Breast epithelium (tissue), 4 donors: ENCODE measurements around the gene SIGLEC9. TPM values are rescaled to one million over a fixed set of nuclear protein-coding genes. Genes with fewer than 3 reads are reported as not detected.
A peak's percentile ranks its signal among the peaks of the same experiment; 100 is the strongest.
"Not testable (repeated sequence)": the region's sequence is repeated elsewhere in the genome, so short reads cannot be mapped to it uniquely, and the experiment has no call there.

Experiments used
- DNase-seq, 2 donors: peaks; one replicate each; pipeline ENCODE4 v3.0.0-alpha.2; 2019; ENCODE audit warnings: low spot score in 2 of 2
- H3K27ac ChIP-seq, 2 donors: fragments of 200-600 bp; sonication (generic) in 1 of 2; one replicate each; pipeline ENCODE4 v1.5.1; 2016 to 2019; ENCODE audit warnings: mild to moderate bottlenecking in 1 of 2
- H3K27me3 ChIP-seq, 2 donors: fragments of 200-600 bp; sonication (generic) in 1 of 2; one replicate each; pipeline versions ENCODE4 v1.5.1 to v1.6.0; 2017 to 2019; ENCODE audit warnings: control low read depth in 1 of 2, mild to moderate bottlenecking in 1 of 2
- H3K36me3 ChIP-seq: fragments of 200-600 bp; one replicate; pipeline ENCODE4 v1.5.1; 2019
- H3K4me1 ChIP-seq, 2 donors: fragments of 200-600 bp; sonication (generic); one replicate each; pipeline ENCODE4 v1.5.1; 2016 to 2019; ENCODE audit warnings: control low read depth in 1 of 2
- H3K4me3 ChIP-seq, 3 donors: fragments of 200-600 bp; sonication (generic); 1 replicate in 2 of 3; 2 replicates in 1 of 3; pipeline ENCODE4 v1.5.1; 2016 to 2019; ENCODE audit warnings: mild to moderate bottlenecking in 3 of 3, moderate library complexity in 2 of 3
- H3K9me3 ChIP-seq, 2 donors: fragments of 200-600 bp; sonication (generic) in 1 of 2; one replicate each; pipeline ENCODE4 v1.5.1; 2016 to 2019; ENCODE audit warnings: control low read depth in 1 of 2
- CTCF ChIP-seq, 3 donors: fragments of 450-650 bp; IDR thresholded peaks; one replicate each; pipeline ENCODE4 v1.5.1; 2016 to 2017; ENCODE audit warnings: antibody characterized with exemption in 3 of 3, mild to moderate bottlenecking in 3 of 3, moderate library complexity in 3 of 3
- POLR2A ChIP-seq: fragments of 450-650 bp; IDR thresholded peaks from one replicate; pipeline ENCODE4 v1.6.1; 2016; ENCODE audit warnings: antibody characterized with exemption, mild to moderate bottlenecking, moderate library complexity
- POLR2AphosphoS5 ChIP-seq, 3 donors: sonication (generic); formaldehyde crosslinking; IDR thresholded peaks; one replicate each; pipeline ENCODE4 v1.6.1; 2017; ENCODE audit warnings: antibody characterized with exemption in 3 of 3
- intact Hi-C: fragments of 100-400 bp; cut with DNase I; formaldehyde crosslinking; loops from one replicate; pipeline ENCODE4 v1.15.1; 2023; ENCODE audit warnings: low total_unique reads
- total RNA-seq, 3 donors: library from RNA; depleted of rRNA; stranded (reverse); fragments of >200 nt; gene quantifications; one replicate each; pipeline ENCODE4 v1.1.0, GENCODE V29; 2016

Gene SIGLEC9
- total RNA-seq, 3 donors from 2014 or later: 3.4 to 7.0 (median 4.3) TPM

DNA sequence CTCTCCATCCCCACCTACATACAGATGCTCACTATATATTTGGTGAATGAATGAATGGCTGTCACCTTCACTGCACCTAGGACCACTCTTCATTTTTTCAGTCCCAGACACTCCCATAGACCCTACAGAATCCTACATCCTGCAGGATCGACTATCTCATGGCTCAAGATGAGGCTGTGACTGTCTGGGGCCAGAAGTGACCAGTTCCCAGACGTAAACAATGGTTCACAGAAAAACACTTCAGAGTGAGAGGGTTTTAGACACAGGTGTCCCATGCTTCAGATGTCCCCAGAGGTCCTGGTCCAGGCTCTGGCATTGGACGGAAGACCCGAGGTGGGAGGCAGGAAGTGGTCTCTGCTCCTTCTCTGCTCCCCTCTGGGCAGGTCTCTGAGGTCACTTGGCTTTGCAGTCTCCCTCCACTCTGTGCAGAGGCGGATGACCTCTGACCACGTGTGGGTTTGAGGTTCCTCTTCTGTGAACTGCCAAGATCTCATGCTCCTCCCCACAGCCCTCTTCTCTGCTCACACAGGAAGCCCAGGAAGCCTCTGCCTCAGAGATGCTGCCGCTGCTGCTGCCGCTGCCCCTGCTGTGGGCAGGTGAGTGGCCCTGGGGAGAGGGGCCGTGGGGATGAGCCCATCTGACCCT lies 42.3 kb downstream of the SIGLEC9 start:
- peak overlapping the region in 1 of 3 donors; percentile 40 for H3K4me3 ChIP-seq
- TF ChIP-seq POLR2A (no peak), CTCF (IDR thresholded peaks at IDR 0.05) (no peak), POLR2AphosphoS5 (IDR thresholded peaks at IDR 0.05) (no peak)
- H3K36me3 ChIP-seq: no peaks in the 10 kb centered on the region
- H3K27me3 ChIP-seq: peaks cover 0 to 12% of the 10 kb centered on the region in 2 donors
- intact Hi-C loops: no loop called here
- no peak for DNase-seq
- peak overlapping the region in 1 of 2 donors; percentile 19 for H3K27ac ChIP-seq
- H3K9me3 ChIP-seq: no peaks in the 10 kb centered on the region
- H3K4me1 ChIP-seq: no peaks in the 10 kb centered on the region

DNA sequence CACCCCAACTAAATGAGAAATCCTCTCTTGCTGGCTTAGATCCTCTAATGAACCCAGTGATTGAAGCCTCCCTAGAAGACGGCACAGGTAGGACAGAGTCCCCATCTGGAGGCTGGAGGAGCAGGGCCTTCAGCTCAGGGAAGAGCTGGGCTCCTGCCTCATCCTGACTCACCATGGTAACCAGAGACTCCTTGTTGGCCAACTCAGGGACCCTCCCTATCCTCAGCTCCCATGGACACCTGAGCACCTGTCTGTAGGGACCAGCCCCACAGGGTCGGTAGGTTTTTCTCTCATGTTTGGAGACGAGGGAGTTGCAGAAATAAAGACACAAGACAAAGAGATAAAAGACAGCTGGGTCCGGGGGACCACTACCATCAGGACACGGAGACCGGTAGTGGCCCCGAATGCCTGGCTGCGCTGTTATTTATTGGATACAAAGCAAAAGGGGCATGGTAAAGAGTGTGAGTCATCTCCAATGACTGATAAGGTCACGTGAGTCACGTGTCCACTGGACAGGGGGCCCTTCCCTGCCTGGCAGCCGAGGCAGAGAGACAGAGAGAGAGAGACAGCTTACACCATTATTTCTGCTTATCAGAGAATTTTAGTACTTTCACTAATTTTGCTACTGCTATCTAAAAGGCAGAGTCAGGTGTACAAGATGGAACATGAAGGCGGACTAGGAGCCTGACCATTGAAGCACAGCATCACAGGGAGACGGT lies 44.0 kb downstream of the SIGLEC9 start:
- Histone ChIP-seq H3K27me3 (peaks cover 0 to 14% of the 10 kb centered on the region in 2 donors), H3K4me3 (no peak overlapping the region), H3K36me3 (no peaks in the 10 kb centered on the region), H3K9me3 (no peaks in the 10 kb centered on the region), H3K4me1 (no peaks in the 10 kb centered on the region), H3K27ac (peak overlapping the region in 1 of 2 donors; percentile 12)
- intact Hi-C loops: no loop called here
- TF ChIP-seq POLR2A (no peak), CTCF (IDR thresholded peaks at IDR 0.05) (no peak), POLR2AphosphoS5 (IDR thresholded peaks at IDR 0.05) (no peak)
- no peak for DNase-seq

- H3K4me3 ChIP-seq, H3K9me3 ChIP-seq, H3K36me3 ChIP-seq, H3K27ac ChIP-seq, intact Hi-C loops, H3K4me1 ChIP-seq: not testable (repeated sequence)
- H3K27me3 ChIP-seq: peaks cover 0 to 14% of the 10 kb centered on the region in 2 donors
- peak in 2 of 3 donors; percentile 64 to 71 for TF ChIP-seq CTCF (IDR thresholded peaks at IDR 0.05)
- DNase-seq: peak; percentile 52 to 62
These were observed 44.7 kb downstream of the SIGLEC9 start for GRCh38 chr19:51169283-51169918.

- Histone ChIP-seq H3K9me3 (no peaks in the 10 kb centered on the region), H3K4me3 (no peak overlapping the region), H3K27ac (no peak overlapping the region), H3K36me3 (no peaks in the 10 kb centered on the region), H3K27me3 (peaks cover 0 to 14% of the 10 kb centered on the region in 2 donors), H3K4me1 (no peaks in the 10 kb centered on the region)
- DNase-seq: no peak
- no peak for TF ChIP-seq POLR2AphosphoS5 (IDR thresholded peaks at IDR 0.05)
- intact Hi-C loops: no loop called here
These were observed 47.5 kb downstream of the SIGLEC9 start for GRCh38 chr19:51172223-51172622.

- TF ChIP-seq POLR2A (no peak), CTCF (IDR thresholded peaks at IDR 0.05) (no peak), POLR2AphosphoS5 (IDR thresholded peaks at IDR 0.05) (no peak)
- Histone ChIP-seq H3K36me3 (no peaks in the 10 kb centered on the region), H3K9me3 (no peaks in the 10 kb centered on the region), H3K27me3 (peaks cover 0 to 8% of the 10 kb centered on the region in 2 donors), H3K4me1 (no peaks in the 10 kb centered on the region), H3K4me3 (no peak overlapping the region), H3K27ac (no peak overlapping the region)
- no peak for DNase-seq
- intact Hi-C loops: no loop called here
These were observed 49.0 kb downstream of the SIGLEC9 start for GRCh38 chr19:51173681-51174080.
